HG03066 (cell line): ENCODE results near the gene EPHB3.

ENCODE experiments used
- ATAC-seq: cut with Tn5 transposase; IDR thresholded peaks from one replicate; pipeline ENCODE4 v1.9.1; 2021; ENCODE audit warnings: low read depth; ENCODE audit not compliant: unreplicated experiment

Gene EPHB3

GRCh38 chr3:184596886-184597575 is 35.4 kb downstream of the EPHB3 start:
- no peak for ATAC-seq

- ATAC-seq = no peak
These were observed 36.4 kb downstream of the EPHB3 start for GRCh38 chr3:184597829-184598573.

- ATAC-seq = no peak
These were observed 37.0 kb downstream of the EPHB3 start for GRCh38 chr3:184598574-184598927.

GRCh38 chr3:184599143-184599542 is 37.6 kb downstream of the EPHB3 start:
- no peak for ATAC-seq

- no peak for ATAC-seq
These were observed 39.2 kb downstream of the EPHB3 start for GRCh38 chr3:184600685-184601377.

GRCh38 chr3:184601576-184602371 is 40.2 kb downstream of the EPHB3 start:
- no peak for ATAC-seq

- no peak for ATAC-seq
These were observed 41.0 kb downstream of the EPHB3 start for GRCh38 chr3:184602372-184603150.

- no peak for ATAC-seq
These were observed 41.8 kb downstream of the EPHB3 start for GRCh38 chr3:184603151-184604030.

GRCh38 chr3:184604039-184604601 is 42.5 kb downstream of the EPHB3 start:
- ATAC-seq = no peak

- no peak for ATAC-seq
These were observed 43.2 kb downstream of the EPHB3 start for GRCh38 chr3:184604615-184605290.

GRCh38 chr3:184608209-184608608 is 46.6 kb downstream of the EPHB3 start:
- ATAC-seq = no peak

GRCh38 chr3:184609476-184610244 is 48.1 kb downstream of the EPHB3 start:
- no peak for ATAC-seq

- no peak for ATAC-seq
These were observed 48.8 kb downstream of the EPHB3 start for GRCh38 chr3:184610245-184610871.

GRCh38 chr3:184611607-184612281 is 50.2 kb downstream of the EPHB3 start:
- no peak for ATAC-seq

- no peak for ATAC-seq
These were observed 53.8 kb downstream of the EPHB3 start for GRCh38 chr3:184615396-184615795.

GRCh38 chr3:184616436-184616835 is 54.9 kb downstream of the EPHB3 start:
- no peak for ATAC-seq
